Panc1 (cell line): Measurements from ENCODE around the gene C3orf70. TPM values are rescaled to one million over a fixed set of nuclear protein-coding genes. Genes with fewer than 3 reads are reported as not detected.

ENCODE experiments used
- ATAC-seq: fragments of 200-7000 bp; cut with Tn5 transposase; 2 replicates; pipeline ENCODE4 v1.9.1; 2020; ENCODE audit warnings: mild to moderate bottlenecking, moderate library complexity
- BruUV-seq: library from RNA; stranded (reverse); fragments of 400-500 nt; replicated peaks from 2 replicates; lab custom pipeline; 2021; lab: Mats Ljungman, UMichigan
- CTCF ChIA-PET: fragments of 300-600 bp; sonication (Branson Sonifier 250); formaldehyde crosslinking; loops from one replicate; lab custom pipeline; 2022; ENCODE audit warnings: antibody characterized with exemption; lab: Charles Lee
- POLR2A ChIA-PET: fragments of 300-600 bp; sonication (Branson Sonifier 250); formaldehyde crosslinking; loops from one replicate; lab custom pipeline; 2022; ENCODE audit warnings: antibody characterized with exemption; lab: Charles Lee
- DNase-seq: peaks from one replicate; pipeline ENCODE4 v3.0.0-alpha.2; 2010; ENCODE audit warnings: low read depth, low spot score
- H3K27ac ChIP-seq: 2 replicates; pipeline ENCODE4 v1.5.1; 2011; ENCODE audit warnings: mild to moderate bottlenecking, low read length, inconsistent platforms
- H3K27me3 ChIP-seq: fragments of 200-500 bp; sonication (Bioruptor generic); 2 replicates; pipeline ENCODE4 v1.6.0; 2014; ENCODE audit warnings: low read length, inconsistent platforms; ENCODE audit not compliant: control insufficient read depth, insufficient read depth
- H3K36me3 ChIP-seq: fragments of 200-500 bp; sonication (Bioruptor generic); 2 replicates; pipeline ENCODE4 v1.5.1; 2014; ENCODE audit warnings: inconsistent platforms, mild to moderate bottlenecking, low read length, moderate library complexity; ENCODE audit not compliant: control insufficient read depth, insufficient read depth
- H3K4me1 ChIP-seq: 2 replicates; pipeline ENCODE4 v1.5.1; 2011; ENCODE audit warnings: inconsistent platforms, mild to moderate bottlenecking, low read length, moderate library complexity; ENCODE audit not compliant: control insufficient read depth, insufficient read depth
- H3K4me3 ChIP-seq, 2 experiments: 2 replicates each; pipeline ENCODE4 v1.5.1; 2011 to 2012; ENCODE audit warnings: low read depth in 2 of 2, low read length in 2 of 2, mild to moderate bottlenecking in 2 of 2, inconsistent platforms in 1 of 2, moderate library complexity in 1 of 2
- H3K9me3 ChIP-seq: fragments of 200-500 bp; sonication (Bioruptor generic); 2 replicates; pipeline ENCODE4 v1.5.1; 2014; ENCODE audit warnings: low read depth, mild to moderate bottlenecking, inconsistent platforms, low read length, moderate library complexity; ENCODE audit not compliant: control insufficient read depth, insufficient read depth
- POLR2AphosphoS5 ChIP-seq: IDR thresholded peaks from 2 replicates; pipeline ENCODE4 v1.6.1; 2012; ENCODE audit warnings: mild to moderate bottlenecking, low read depth, low read length, moderate library complexity
- SIN3A ChIP-seq: IDR thresholded peaks from 2 replicates; pipeline ENCODE4 v1.6.1; 2012; ENCODE audit warnings: low read depth, mild to moderate bottlenecking, low read length, moderate library complexity, borderline replicate concordance; ENCODE audit not compliant: insufficient read depth
- TCF7L2 ChIP-seq: IDR thresholded peaks from 2 replicates; pipeline ENCODE4 v1.6.1; 2011; ENCODE audit warnings: mild to moderate bottlenecking, low read depth, low read length, inconsistent platforms
- in situ Hi-C: cut with HindIII; loops from 2 replicates; pipeline ENCODE4 v1.10.0; 2016; ENCODE audit warnings: low sequenced_read_pairs, low pct_unique_long_range_greater_than_20kb
- intact Hi-C: fragments of 100-400 bp; cut with micrococcal nuclease; formaldehyde crosslinking; loops from one replicate; pipeline ENCODE4 v1.10.0; 2022; ENCODE audit not compliant: unreplicated experiment
- total RNA-seq: library from RNA; stranded (reverse); gene quantifications from one replicate; pipeline ENCODE4 v1.2.1, GENCODE V29; 2021; ENCODE audit not compliant: unreplicated experiment
- TF ChIP-seq, protein P1 (sequence below), 2 experiments: IDR thresholded peaks; 2 replicates each; pipeline ENCODE4 v1.6.1; 2011 to 2012; ENCODE audit warnings: low read depth in 2 of 2, control low read depth in 1 of 2, low read length in 1 of 2, mild to moderate bottlenecking in 1 of 2, moderate library complexity in 1 of 2; ENCODE audit not compliant: insufficient read depth in 1 of 2
- TF ChIP-seq, protein P2 (sequence below): fragments of 450-650 bp; IDR thresholded peaks from 2 replicates; pipeline ENCODE4 v1.5.1; 2017; ENCODE audit warnings: mild to moderate bottlenecking

The C3orf70 gene
- total RNA-seq, 1 experiment from 2014 or later, result 0.10 TPM

DNA sequence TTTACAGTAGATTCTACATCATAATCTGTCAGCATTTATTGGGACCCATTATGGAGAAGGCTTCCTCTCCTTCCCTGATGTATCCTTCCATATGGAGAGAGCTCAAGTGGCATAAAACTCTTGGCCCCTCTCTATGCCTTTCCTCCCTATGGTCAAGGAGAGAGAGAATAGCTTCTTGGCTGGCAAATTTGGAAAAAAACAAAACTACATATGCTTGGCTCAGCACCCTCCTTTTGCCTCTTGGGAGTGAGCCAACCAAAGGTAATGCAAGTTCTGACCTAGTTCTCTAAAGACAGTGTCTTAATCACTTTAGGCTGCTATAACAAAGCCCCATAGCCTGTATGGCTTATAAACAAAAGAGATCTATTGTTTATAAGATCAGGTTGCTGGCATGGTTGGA lies 37.5 kb downstream of the C3orf70 start:
- Histone ChIP-seq H3K9me3 (no peaks in the 10 kb centered on the region), H3K36me3 (no peaks in the 10 kb centered on the region), H3K4me1 (no peaks in the 10 kb centered on the region), H3K27me3 (peaks cover 38% of the 10 kb centered on the region), H3K27ac (no peak overlapping the region), H3K4me3 (no peak overlapping the region)
- TF ChIP-seq POLR2AphosphoS5, result no peak
- TF ChIP-seq, protein P1, sequence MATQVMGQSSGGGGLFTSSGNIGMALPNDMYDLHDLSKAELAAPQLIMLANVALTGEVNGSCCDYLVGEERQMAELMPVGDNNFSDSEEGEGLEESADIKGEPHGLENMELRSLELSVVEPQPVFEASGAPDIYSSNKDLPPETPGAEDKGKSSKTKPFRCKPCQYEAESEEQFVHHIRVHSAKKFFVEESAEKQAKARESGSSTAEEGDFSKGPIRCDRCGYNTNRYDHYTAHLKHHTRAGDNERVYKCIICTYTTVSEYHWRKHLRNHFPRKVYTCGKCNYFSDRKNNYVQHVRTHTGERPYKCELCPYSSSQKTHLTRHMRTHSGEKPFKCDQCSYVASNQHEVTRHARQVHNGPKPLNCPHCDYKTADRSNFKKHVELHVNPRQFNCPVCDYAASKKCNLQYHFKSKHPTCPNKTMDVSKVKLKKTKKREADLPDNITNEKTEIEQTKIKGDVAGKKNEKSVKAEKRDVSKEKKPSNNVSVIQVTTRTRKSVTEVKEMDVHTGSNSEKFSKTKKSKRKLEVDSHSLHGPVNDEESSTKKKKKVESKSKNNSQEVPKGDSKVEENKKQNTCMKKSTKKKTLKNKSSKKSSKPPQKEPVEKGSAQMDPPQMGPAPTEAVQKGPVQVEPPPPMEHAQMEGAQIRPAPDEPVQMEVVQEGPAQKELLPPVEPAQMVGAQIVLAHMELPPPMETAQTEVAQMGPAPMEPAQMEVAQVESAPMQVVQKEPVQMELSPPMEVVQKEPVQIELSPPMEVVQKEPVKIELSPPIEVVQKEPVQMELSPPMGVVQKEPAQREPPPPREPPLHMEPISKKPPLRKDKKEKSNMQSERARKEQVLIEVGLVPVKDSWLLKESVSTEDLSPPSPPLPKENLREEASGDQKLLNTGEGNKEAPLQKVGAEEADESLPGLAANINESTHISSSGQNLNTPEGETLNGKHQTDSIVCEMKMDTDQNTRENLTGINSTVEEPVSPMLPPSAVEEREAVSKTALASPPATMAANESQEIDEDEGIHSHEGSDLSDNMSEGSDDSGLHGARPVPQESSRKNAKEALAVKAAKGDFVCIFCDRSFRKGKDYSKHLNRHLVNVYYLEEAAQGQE (IDR thresholded peaks at IDR 0.05; ENCODE audit: insufficient read depth in 1 of 2, low read depth in 2 of 2, low read length in 1 of 2), result no peak
- TF ChIP-seq, protein P2, sequence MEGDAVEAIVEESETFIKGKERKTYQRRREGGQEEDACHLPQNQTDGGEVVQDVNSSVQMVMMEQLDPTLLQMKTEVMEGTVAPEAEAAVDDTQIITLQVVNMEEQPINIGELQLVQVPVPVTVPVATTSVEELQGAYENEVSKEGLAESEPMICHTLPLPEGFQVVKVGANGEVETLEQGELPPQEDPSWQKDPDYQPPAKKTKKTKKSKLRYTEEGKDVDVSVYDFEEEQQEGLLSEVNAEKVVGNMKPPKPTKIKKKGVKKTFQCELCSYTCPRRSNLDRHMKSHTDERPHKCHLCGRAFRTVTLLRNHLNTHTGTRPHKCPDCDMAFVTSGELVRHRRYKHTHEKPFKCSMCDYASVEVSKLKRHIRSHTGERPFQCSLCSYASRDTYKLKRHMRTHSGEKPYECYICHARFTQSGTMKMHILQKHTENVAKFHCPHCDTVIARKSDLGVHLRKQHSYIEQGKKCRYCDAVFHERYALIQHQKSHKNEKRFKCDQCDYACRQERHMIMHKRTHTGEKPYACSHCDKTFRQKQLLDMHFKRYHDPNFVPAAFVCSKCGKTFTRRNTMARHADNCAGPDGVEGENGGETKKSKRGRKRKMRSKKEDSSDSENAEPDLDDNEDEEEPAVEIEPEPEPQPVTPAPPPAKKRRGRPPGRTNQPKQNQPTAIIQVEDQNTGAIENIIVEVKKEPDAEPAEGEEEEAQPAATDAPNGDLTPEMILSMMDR, result no peak
- TF ChIP-seq SIN3A, result no peak
- no peak for TF ChIP-seq TCF7L2
- ChIA-PET POLR2A (no interaction called here), CTCF (no interaction called here)
- DNase-seq, result no peak
- in situ Hi-C loops, result no loop called here
- intact Hi-C loops, result no loop called here
- ATAC-seq, result no peak
- BruUV-seq, result no TSS peak

DNA sequence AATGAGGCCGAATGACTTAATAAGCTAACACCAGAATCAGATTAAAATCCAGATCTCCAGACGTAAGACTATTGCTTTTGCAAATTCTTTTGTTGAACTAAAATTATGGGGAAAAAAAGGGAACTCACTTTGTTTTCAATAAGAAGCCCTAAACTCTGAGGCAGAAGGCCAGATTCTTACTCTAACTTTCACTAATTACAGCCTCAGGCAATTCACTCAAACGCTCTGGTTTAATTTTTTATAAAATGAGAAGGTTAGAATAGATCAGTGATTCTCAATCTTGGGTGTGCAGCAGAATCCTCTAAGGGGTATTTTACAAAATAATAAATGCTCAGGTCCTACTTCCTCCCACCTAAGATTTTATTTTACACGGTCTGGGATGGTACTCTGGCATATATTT lies 38.1 kb downstream of the C3orf70 start:
- TF ChIP-seq TCF7L2 (no peak), POLR2AphosphoS5 (no peak), SIN3A (no peak)
- TF ChIP-seq, protein P2, result no peak
- TF ChIP-seq, protein P1 (IDR thresholded peaks at IDR 0.05; ENCODE audit: insufficient read depth in 1 of 2, low read depth in 2 of 2, low read length in 1 of 2), result no peak
- Histone ChIP-seq H3K27ac (no peak overlapping the region), H3K27me3 (peaks cover 38% of the 10 kb centered on the region), H3K9me3 (no peaks in the 10 kb centered on the region), H3K4me1 (no peaks in the 10 kb centered on the region), H3K4me3 (no peak overlapping the region), H3K36me3 (no peaks in the 10 kb centered on the region)
- ChIA-PET CTCF (no interaction called here), POLR2A (no interaction called here)
- DNase-seq (no peak), ATAC-seq (no peak)
- no TSS peak for BruUV-seq
- intact Hi-C loops, result no loop called here
- in situ Hi-C loops, result no loop called here
